Liver (tissue), 3 donors: ENCODE measurements around the gene CCDC192.

ENCODE experiments used
- ATF3 ChIP-seq: IDR thresholded peaks from 2 replicates; pipeline ENCODE4 v1.6.1; 2016; ENCODE audit warnings: antibody characterized with exemption
- EGR1 ChIP-seq, 2 donors: IDR thresholded peaks; 2 replicates each; pipeline ENCODE4 v1.6.1; 2016 to 2018; ENCODE audit warnings: antibody characterized with exemption in 2 of 2, low read depth in 2 of 2
- FOXA2 ChIP-seq: IDR thresholded peaks from 2 replicates; pipeline ENCODE4 v1.6.1; 2016; ENCODE audit warnings: antibody characterized with exemption
- GABPA ChIP-seq, 2 donors: IDR thresholded peaks in 1 of 2; conservative IDR thresholded peaks in 1 of 2; 2 replicates each; pipeline ENCODE4 v1.6.1; 2016; ENCODE audit warnings: antibody characterized with exemption in 2 of 2, mild to moderate bottlenecking in 1 of 2, moderate library complexity in 1 of 2
- JUND ChIP-seq, 2 donors: IDR thresholded peaks; 2 replicates each; pipeline ENCODE4 v1.6.1; 2016; ENCODE audit warnings: antibody characterized with exemption in 2 of 2
- RAD21 ChIP-seq, 2 donors: IDR thresholded peaks; 2 replicates each; pipeline ENCODE4 v1.6.1; 2016; ENCODE audit warnings: antibody characterized with exemption in 2 of 2, mild to moderate bottlenecking in 2 of 2
- RXRA ChIP-seq, 2 donors: IDR thresholded peaks; 2 replicates each; pipeline ENCODE4 v1.6.1; 2017 to 2018; ENCODE audit warnings: antibody characterized with exemption in 2 of 2, mild to moderate bottlenecking in 1 of 2
- SP1 ChIP-seq: IDR thresholded peaks from 2 replicates; pipeline ENCODE4 v1.6.1; 2018; ENCODE audit warnings: antibody characterized with exemption, mild to moderate bottlenecking
- TAF1 ChIP-seq: conservative IDR thresholded peaks from 2 replicates; pipeline ENCODE4 v1.6.1; 2016; ENCODE audit warnings: antibody characterized with exemption, mild to moderate bottlenecking
- YY1 ChIP-seq: IDR thresholded peaks from 2 replicates; pipeline ENCODE4 v1.6.1; 2016; ENCODE audit warnings: antibody characterized with exemption, mild to moderate bottlenecking
- ZBTB33 ChIP-seq: IDR thresholded peaks from 2 replicates; pipeline ENCODE4 v1.6.1; 2016; ENCODE audit warnings: antibody characterized with exemption
- TF ChIP-seq, protein P1 (sequence below): IDR thresholded peaks from 2 replicates; pipeline ENCODE4 v1.6.1; 2016; ENCODE audit warnings: antibody characterized with exemption, mild to moderate bottlenecking
- TF ChIP-seq, protein P2 (sequence below): fragments of 150-350 bp; IDR thresholded peaks from 2 replicates; pipeline ENCODE4 v1.5.1; 2017; ENCODE audit warnings: improper control_type of control experiment, low read depth, low read length; ENCODE audit not compliant: missing input control
- TF ChIP-seq, protein P3 (sequence below): IDR thresholded peaks from 2 replicates; pipeline ENCODE4 v1.6.1; 2016; ENCODE audit warnings: antibody characterized with exemption
- donor health status: healthy.
- donor health status: healthy.

DNA sequence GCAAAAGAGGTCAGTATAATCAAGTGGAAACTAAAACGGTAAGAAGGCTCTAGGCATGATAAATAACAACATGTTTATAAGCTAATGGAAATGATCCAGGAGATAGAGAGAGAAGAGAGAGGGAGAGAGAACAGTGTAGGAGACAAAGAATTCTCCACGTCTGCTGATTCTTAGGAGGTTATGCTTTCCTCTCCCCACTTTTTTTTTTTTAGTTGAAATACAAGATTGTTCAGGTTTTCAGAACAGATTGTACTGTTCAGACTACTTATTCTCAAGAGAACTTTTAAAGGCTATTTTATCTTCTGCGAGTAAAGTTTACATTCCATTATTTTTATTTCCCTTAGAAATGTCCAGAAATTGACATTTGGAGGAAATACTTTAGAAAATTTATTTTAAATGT, 4.0 kb downstream of the CCDC192 start:
- TF ChIP-seq, protein P1, sequence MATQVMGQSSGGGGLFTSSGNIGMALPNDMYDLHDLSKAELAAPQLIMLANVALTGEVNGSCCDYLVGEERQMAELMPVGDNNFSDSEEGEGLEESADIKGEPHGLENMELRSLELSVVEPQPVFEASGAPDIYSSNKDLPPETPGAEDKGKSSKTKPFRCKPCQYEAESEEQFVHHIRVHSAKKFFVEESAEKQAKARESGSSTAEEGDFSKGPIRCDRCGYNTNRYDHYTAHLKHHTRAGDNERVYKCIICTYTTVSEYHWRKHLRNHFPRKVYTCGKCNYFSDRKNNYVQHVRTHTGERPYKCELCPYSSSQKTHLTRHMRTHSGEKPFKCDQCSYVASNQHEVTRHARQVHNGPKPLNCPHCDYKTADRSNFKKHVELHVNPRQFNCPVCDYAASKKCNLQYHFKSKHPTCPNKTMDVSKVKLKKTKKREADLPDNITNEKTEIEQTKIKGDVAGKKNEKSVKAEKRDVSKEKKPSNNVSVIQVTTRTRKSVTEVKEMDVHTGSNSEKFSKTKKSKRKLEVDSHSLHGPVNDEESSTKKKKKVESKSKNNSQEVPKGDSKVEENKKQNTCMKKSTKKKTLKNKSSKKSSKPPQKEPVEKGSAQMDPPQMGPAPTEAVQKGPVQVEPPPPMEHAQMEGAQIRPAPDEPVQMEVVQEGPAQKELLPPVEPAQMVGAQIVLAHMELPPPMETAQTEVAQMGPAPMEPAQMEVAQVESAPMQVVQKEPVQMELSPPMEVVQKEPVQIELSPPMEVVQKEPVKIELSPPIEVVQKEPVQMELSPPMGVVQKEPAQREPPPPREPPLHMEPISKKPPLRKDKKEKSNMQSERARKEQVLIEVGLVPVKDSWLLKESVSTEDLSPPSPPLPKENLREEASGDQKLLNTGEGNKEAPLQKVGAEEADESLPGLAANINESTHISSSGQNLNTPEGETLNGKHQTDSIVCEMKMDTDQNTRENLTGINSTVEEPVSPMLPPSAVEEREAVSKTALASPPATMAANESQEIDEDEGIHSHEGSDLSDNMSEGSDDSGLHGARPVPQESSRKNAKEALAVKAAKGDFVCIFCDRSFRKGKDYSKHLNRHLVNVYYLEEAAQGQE = no peak
- TF ChIP-seq, protein P2, sequence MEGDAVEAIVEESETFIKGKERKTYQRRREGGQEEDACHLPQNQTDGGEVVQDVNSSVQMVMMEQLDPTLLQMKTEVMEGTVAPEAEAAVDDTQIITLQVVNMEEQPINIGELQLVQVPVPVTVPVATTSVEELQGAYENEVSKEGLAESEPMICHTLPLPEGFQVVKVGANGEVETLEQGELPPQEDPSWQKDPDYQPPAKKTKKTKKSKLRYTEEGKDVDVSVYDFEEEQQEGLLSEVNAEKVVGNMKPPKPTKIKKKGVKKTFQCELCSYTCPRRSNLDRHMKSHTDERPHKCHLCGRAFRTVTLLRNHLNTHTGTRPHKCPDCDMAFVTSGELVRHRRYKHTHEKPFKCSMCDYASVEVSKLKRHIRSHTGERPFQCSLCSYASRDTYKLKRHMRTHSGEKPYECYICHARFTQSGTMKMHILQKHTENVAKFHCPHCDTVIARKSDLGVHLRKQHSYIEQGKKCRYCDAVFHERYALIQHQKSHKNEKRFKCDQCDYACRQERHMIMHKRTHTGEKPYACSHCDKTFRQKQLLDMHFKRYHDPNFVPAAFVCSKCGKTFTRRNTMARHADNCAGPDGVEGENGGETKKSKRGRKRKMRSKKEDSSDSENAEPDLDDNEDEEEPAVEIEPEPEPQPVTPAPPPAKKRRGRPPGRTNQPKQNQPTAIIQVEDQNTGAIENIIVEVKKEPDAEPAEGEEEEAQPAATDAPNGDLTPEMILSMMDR = no peak
- TF ChIP-seq ZBTB33 = no peak
- no peak for TF ChIP-seq SP1
- TF ChIP-seq, protein P3, sequence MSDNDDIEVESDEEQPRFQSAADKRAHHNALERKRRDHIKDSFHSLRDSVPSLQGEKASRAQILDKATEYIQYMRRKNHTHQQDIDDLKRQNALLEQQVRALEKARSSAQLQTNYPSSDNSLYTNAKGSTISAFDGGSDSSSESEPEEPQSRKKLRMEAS = no peak
- TF ChIP-seq TAF1 = no peak
- no peak for TF ChIP-seq RXRA (IDR thresholded peaks at IDR 0.05)
- TF ChIP-seq RAD21 (IDR thresholded peaks at IDR 0.05) = no peak
- TF ChIP-seq EGR1 (IDR thresholded peaks at IDR 0.05; ENCODE audit: low read depth in 2 of 2) = no peak
- no peak for TF ChIP-seq ATF3
- no peak for TF ChIP-seq YY1
- TF ChIP-seq GABPA (IDR thresholded peaks at IDR 0.05 in 1 of 2, conservative IDR thresholded peaks at IDR 0.05 in 1 of 2) = no peak
- no peak for TF ChIP-seq JUND (IDR thresholded peaks at IDR 0.05)
- no peak for TF ChIP-seq FOXA2
